Mesangial cell (primary cell): ENCODE results near the gene KRTAP12-4. TPM values are rescaled to one million over a fixed set of nuclear protein-coding genes. Genes with fewer than 3 reads are reported as not detected.

Source experiments
- total RNA-seq: library from RNA; depleted of rRNA; stranded (reverse); fragments of >200 nt; gene quantifications from 2 replicates; pipeline ENCODE4 v1.2.3, GENCODE V29; 2015

KRTAP12-4 gene
- total RNA-seq: not detected in 2 replicates

GRCh38 chr21:44654576-44655175 is at the start of gene KRTAP12-4:
TSS of gene KRTAP12-4 (minus strand) at chr21:44654659. CDS start at chr21:44654614, 45 bp downstream.

GRCh38 chr21:44697172-44697810 is 42.8 kb upstream of the KRTAP12-4 start, which contains the start of gene KRTAP10-12:
TSS of gene KRTAP10-12 (plus strand) at chr21:44697172. CDS start at chr21:44697202, 30 bp downstream.

GRCh38 chr21:44681861-44682579 is 27.6 kb upstream of the KRTAP12-4 start, which contains the start of gene KRTAP12-1:
TSS of gene KRTAP12-1 (minus strand) at chr21:44682163. CDS start at chr21:44682123, 40 bp downstream.

GRCh38 chr21:44666401-44667320 is 12.2 kb upstream of the KRTAP12-4 start, which contains the start of gene KRTAP12-2:
TSS of gene KRTAP12-2 (minus strand) at chr21:44666927. CDS start at chr21:44666886, 41 bp downstream.

GRCh38 chr21:44657635-44658540 is 3.4 kb upstream of the KRTAP12-4 start, which contains the start of gene KRTAP12-3:
TSS of gene KRTAP12-3 (plus strand) at chr21:44657932. CDS start at chr21:44657980, 48 bp downstream.

GRCh38 chr21:44646366-44647221 is 7.9 kb downstream of the KRTAP12-4 start, which contains the start of gene KRTAP10-11:
TSS of gene KRTAP10-11 (plus strand) at chr21:44646414. CDS start at chr21:44646459, 45 bp downstream.

GRCh38 chr21:44637018-44637850 is 17.2 kb downstream of the KRTAP12-4 start, which contains the start of gene KRTAP10-10:
TSS of gene KRTAP10-10 (plus strand) at chr21:44637356. CDS start at chr21:44637418, 62 bp downstream.

GRCh38 chr21:44626673-44627143 is 27.8 kb downstream of the KRTAP12-4 start, which contains the start of gene KRTAP10-9:
TSS of gene KRTAP10-9 (plus strand) at chr21:44627093. CDS start at chr21:44627172, 79 bp downstream.

GRCh38 chr21:44612029-44612486 is 42.4 kb downstream of the KRTAP12-4 start, which contains the start of gene KRTAP10-8:
TSS of gene KRTAP10-8 (plus strand) at chr21:44612079. CDS start at chr21:44612101, 22 bp downstream.

Other genes starting within 250 kb of the KRTAP12-4 start
- gene LRRC3, start 199.1 kb downstream of the KRTAP12-4 start, total RNA-seq: 2.9 and 3.5 TPM in 2 replicates
- not detected in 2 replicates for gene KRTAP10-1, start 114.5 kb downstream of the KRTAP12-4 start, total RNA-seq
- gene KRTAP10-2, start 103.2 kb downstream of the KRTAP12-4 start, total RNA-seq: not detected in 2 replicates
- gene KRTAP10-3, start 95.9 kb downstream of the KRTAP12-4 start, total RNA-seq: not detected in 2 replicates
- not detected in 2 replicates for gene KRTAP10-4, start 80.9 kb downstream of the KRTAP12-4 start, total RNA-seq
- gene KRTAP10-5, start 74.1 kb downstream of the KRTAP12-4 start, total RNA-seq: not detected in 2 replicates
- gene KRTAP10-6, start 62.2 kb downstream of the KRTAP12-4 start, total RNA-seq: not detected in 2 replicates
- gene KRTAP10-7, start 54.1 kb downstream of the KRTAP12-4 start, total RNA-seq: not detected in 2 replicates
- not detected in 2 replicates for gene KRTAP10-8, start 42.6 kb downstream of the KRTAP12-4 start, total RNA-seq
- not detected in 2 replicates for gene KRTAP10-9, start 27.6 kb downstream of the KRTAP12-4 start, total RNA-seq
- not detected in 2 replicates for gene KRTAP10-10, start 17.3 kb downstream of the KRTAP12-4 start, total RNA-seq
- not detected in 2 replicates for gene KRTAP10-11, start 8.2 kb downstream of the KRTAP12-4 start, total RNA-seq
- gene KRTAP12-3, start 3.3 kb upstream of the KRTAP12-4 start, total RNA-seq: not detected in 2 replicates
- gene KRTAP12-2, start 12.3 kb upstream of the KRTAP12-4 start, total RNA-seq: not detected in 2 replicates
- gene KRTAP12-1, start 27.5 kb upstream of the KRTAP12-4 start, total RNA-seq: not detected in 2 replicates
- gene KRTAP10-12, start 42.5 kb upstream of the KRTAP12-4 start, total RNA-seq: not detected in 2 replicates
- gene TSPEAR, start 56.9 kb upstream of the KRTAP12-4 start, total RNA-seq: not detected in 2 replicates
- 32.1 and 38.8 TPM in 2 replicates for gene UBE2G2, start 147.2 kb upstream of the KRTAP12-4 start, total RNA-seq
- gene SUMO3, start 163.4 kb upstream of the KRTAP12-4 start, total RNA-seq: 51.8 and 69.6 TPM in 2 replicates
- gene PTTG1IP, start 219.0 kb upstream of the KRTAP12-4 start, total RNA-seq: 213 and 304 TPM in 2 replicates